ENCODE measurements around the gene IQSEC3.

The IQSEC3 gene

DNA sequence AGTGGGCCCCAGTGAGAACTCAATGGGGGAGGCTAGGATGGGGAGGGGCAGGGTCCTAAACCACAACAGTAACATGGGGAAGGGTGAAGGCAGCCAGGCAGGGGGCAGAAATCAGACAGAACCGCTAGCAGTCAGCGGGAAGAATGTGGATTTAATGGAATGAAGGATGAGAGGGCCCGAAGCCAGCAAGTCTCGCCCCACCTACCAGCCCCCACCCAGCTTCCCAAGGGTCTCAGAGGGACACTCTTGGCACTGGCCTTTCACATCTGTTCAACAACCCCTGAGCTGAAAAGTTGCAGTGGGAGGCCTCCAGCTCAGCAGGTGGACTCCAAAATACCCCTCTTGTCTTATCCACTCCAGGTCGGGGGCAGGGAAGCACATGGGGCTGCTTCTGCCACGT, 153.9 kb downstream of the IQSEC3 start:
- DNase-seq: no peak

DNA sequence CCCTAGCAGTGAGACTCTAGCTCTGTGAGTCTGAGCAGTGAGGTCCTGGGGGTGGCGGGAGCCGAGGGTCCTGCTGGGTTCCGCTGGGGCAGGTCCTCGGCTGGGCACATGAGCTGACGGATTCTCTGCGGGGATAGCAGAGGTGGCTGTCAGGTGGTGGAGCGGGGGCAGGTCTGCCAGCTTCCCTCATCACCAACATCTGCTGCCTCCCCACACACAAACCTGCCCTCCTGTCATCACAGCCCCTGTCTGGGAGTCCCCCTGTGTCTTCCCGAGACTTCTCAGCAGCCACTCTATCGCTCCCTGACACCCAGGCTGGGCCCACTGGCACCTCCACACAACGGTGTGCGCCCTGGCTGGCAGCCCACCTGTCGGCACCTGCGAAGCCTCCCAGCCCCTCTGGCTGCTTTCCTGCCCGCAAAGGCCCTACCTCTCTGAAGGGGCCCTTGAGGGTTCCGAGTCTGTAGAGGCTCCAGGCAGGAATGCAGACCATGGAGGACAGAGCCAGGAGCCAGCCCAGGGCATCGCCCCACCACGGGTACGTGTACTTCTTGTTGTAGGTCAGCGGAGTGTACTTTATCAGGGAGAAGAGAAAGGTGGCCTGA, 154.5 kb downstream of the IQSEC3 start:
- DNase-seq: no peak

DNA sequence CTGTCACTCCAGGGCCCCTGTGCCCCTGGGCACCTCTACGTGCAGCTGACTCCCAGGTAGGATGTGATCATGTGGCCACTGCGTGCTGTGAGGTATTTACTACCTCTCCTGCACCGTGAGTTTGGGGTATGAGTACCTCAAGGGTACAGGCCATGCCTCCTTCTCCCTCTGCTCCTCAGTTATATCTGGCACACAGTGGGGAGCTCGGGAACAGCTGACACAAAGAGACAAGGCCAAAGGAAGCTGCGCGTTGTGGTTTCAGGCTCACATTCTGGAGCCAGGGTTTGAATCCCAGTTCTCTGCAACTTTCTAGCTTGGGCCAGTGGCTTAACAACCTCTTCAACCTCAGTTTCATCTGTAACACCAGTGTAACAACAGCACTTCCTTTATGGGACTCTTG, 155.2 kb downstream of the IQSEC3 start:
- DNase-seq: no peak

DNA sequence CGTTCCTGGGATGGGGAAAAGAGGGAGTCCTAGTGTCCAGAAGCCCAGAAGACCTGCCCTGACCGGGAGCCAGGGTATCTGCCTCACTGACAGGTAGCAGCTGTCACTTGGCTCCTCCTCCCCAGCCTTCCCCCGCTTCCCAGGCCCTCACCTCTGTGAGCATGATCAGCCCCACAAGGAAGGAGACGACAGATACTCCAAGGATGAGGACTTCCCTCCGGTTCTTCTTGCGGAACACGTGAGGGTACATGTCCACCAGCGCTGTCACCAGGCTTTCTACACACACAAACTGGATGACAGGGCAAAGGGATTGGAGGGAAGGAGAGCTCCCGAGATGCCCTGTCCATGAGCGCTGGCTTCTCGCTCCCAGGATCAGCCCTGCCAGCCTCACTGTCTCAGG, 157.3 kb downstream of the IQSEC3 start:
- DNase-seq: no peak

DNA sequence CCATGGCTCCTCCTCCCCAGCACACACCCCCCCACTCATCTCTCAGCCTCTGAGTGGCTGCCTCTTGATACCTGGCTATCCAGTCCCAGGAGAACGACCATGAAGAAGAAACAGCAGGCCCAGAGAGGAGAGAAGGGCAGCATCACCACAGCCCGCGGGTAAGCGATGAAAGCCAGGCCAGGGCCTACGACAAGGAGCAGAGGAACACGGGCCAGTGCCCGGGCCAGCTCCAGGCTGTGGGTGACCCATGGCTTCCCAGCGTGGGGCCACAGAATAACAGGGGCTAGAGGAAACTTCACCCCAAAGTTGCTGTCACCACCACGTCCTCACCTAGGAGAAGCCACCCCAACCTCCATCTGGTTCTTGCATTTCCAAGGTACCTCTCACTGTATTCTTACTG, 157.8 kb downstream of the IQSEC3 start:
- no peak for DNase-seq

DNA sequence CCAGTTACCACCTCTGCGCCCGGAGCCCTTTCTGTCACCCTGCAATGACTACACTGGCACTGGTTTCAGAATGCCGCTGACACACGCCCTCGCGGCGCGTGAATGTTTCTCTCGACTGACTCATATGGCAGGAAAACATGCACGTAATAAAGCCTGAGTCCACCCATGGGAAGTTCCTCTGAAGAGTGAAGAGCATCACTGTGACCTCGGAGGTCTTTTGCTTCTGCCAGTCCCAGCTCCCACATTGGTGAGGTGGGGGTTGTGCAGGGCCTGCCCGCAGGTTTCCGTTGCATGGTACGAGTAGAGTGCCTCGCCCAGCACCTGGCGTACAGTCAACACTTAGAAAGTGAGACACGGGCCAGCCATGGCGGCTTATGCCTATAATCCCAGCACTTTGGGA, 158.4 kb downstream of the IQSEC3 start:
- no peak for DNase-seq

DNA sequence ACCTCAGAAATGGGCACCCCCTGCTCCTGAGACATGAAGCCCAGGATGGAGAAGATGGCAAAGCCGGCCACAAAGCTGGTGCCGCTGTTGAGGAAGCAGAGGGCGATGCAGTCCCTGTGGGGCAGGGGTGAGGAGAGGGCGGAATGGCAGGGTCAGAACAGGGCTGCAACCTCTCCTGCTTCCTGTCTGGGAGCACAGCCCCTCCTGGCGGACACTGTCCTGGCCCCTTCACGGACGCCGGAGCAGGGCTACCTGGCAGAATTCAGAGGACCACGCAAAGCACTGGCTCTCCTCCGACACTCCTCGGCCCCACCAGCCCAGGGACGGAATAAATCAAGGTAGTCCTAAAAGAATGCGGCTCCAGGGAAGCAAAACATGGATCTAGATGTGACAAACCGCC, 159.8 kb downstream of the IQSEC3 start:
- no peak for DNase-seq

DNA sequence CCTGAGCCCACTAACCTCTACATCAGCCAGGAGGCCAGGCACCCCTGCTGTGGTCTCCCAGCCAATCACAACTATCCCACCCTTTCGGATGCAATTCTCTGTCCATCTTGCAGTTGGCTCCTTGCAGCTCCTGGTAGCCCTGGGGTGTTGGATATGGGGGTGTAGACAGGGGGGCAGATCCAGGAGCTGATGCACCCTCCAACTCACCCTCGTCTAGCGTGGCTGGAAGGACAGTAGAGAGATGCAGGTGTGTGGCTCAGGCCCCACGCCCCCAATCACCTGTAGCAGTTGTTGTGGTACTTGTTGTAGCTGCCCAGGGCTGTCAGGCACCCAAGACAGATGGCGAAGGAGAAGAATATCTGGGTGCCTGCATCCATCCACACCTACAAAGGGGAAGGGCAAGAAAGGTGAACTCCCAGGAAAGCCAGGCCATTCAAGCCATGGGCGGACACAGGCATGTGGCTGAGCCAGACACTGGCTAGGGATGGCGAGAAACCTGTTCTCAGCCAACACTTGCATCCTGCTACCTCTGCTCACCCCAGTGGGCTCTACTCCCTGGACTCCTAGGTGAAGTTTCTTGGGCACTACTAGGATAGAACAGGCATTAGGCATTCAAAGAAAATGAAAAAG, 160.8 kb downstream of the IQSEC3 start:
- no peak for DNase-seq

Data from OCI-M1 (cell line).